ENCODE data around the gene MTCL1.

DNA sequence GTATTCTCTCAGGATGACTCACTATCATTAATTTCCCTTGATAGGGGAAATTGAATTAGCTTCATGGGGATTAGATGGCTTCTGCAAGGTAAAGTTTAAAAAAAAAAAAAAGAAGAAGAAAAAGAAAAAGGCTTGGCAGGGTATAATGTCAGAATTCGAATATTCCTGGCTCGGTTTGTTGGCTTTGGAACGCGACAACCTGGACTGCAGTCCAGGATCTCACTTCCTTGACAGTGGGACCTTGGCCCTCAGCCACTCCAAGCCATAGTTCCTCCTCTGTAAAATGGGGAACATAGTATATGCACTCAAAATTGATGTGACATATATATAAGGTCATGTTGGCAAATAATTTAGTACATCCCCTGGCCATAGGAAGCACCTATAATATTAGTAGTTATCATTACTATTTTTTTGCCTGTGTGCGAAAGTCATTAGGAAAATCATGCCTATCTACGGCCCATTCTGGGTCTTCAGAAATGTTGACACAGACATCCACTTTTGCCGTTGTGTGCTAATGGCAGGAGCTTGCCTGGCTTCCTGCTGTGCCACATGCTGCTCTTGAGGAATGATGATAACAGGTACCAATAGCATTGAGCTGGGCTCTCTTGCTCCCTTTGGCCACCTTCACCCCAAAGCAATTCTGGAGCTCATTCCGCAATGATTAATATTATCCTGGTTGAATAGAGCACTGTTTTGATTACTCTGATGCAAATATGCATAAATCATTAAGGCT, 97.9 kb downstream of the MTCL1 start:
- TF ChIP-seq, protein P1, sequence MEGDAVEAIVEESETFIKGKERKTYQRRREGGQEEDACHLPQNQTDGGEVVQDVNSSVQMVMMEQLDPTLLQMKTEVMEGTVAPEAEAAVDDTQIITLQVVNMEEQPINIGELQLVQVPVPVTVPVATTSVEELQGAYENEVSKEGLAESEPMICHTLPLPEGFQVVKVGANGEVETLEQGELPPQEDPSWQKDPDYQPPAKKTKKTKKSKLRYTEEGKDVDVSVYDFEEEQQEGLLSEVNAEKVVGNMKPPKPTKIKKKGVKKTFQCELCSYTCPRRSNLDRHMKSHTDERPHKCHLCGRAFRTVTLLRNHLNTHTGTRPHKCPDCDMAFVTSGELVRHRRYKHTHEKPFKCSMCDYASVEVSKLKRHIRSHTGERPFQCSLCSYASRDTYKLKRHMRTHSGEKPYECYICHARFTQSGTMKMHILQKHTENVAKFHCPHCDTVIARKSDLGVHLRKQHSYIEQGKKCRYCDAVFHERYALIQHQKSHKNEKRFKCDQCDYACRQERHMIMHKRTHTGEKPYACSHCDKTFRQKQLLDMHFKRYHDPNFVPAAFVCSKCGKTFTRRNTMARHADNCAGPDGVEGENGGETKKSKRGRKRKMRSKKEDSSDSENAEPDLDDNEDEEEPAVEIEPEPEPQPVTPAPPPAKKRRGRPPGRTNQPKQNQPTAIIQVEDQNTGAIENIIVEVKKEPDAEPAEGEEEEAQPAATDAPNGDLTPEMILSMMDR (IDR thresholded peaks at IDR 0.05) = no peak
- TF ChIP-seq SIN3A (IDR thresholded peaks at IDR 0.05; ENCODE audit: borderline replicate concordance, insufficient read depth, low read depth, low read length) = no peak
- TF ChIP-seq POLR2AphosphoS5 (IDR thresholded peaks at IDR 0.05; ENCODE audit: low read depth, low read length) = no peak
